HS-27A (cell line): ENCODE measurements around the gene ASPG.
"Not testable (repeated sequence)": the region's sequence is repeated elsewhere in the genome, so short reads cannot be mapped to it uniquely, and the experiment has no call there.

ENCODE experiments used
- DNase-seq: peaks from one replicate; pipeline ENCODE4 v3.0.0-alpha.2; 2012; ENCODE audit warnings: low read depth, missing footprints

ASPG gene

GRCh38 chr14:104147346-104148125 is 62.0 kb downstream of the ASPG start:
- no peak for DNase-seq

- no peak for DNase-seq
Measured at GRCh38 chr14:104148433-104149277, 63.2 kb downstream of the ASPG start.

GRCh38 chr14:104149278-104149595 is 63.7 kb downstream of the ASPG start:
- no peak for DNase-seq

- no peak for DNase-seq
Measured at GRCh38 chr14:104149617-104150135, 64.2 kb downstream of the ASPG start.

GRCh38 chr14:104150136-104151025 is 64.9 kb downstream of the ASPG start:
- DNase-seq, result no peak

- DNase-seq, result no peak
Measured at GRCh38 chr14:104151026-104151381, 65.5 kb downstream of the ASPG start.

- DNase-seq, result no peak
Measured at GRCh38 chr14:104151566-104152245, 66.2 kb downstream of the ASPG start.

- no peak for DNase-seq
Measured at GRCh38 chr14:104152246-104152575, 66.7 kb downstream of the ASPG start.

GRCh38 chr14:104152686-104153393 is 67.3 kb downstream of the ASPG start:
- DNase-seq, result no peak

- not testable (repeated sequence) for DNase-seq
Measured at GRCh38 chr14:104153394-104153755, 67.9 kb downstream of the ASPG start.

GRCh38 chr14:104154246-104154645 is 68.7 kb downstream of the ASPG start:
- no peak for DNase-seq

- DNase-seq, result no peak
Measured at GRCh38 chr14:104155513-104155912, 70.0 kb downstream of the ASPG start.

GRCh38 chr14:104156142-104156541 is 70.6 kb downstream of the ASPG start:
- no peak for DNase-seq

GRCh38 chr14:104157016-104157928 is 71.8 kb downstream of the ASPG start:
- DNase-seq, result no peak

- no peak for DNase-seq
Measured at GRCh38 chr14:104158827-104159798, 73.6 kb downstream of the ASPG start.

- no peak for DNase-seq
Measured at GRCh38 chr14:104159990-104160389, 74.5 kb downstream of the ASPG start.

- DNase-seq, result no peak
Measured at GRCh38 chr14:104161602-104162367, 76.3 kb downstream of the ASPG start.

- DNase-seq, result no peak
Measured at GRCh38 chr14:104162495-104162894, 77.0 kb downstream of the ASPG start.
